ENCODE results near the gene LAT. TPM values are rescaled to one million over a fixed set of nuclear protein-coding genes. Genes with fewer than 3 reads are reported as not detected.

LAT gene
- total RNA-seq, 4 donors from 2014 or later = 10.5 to 52.0 (median 15.9) TPM

DNA sequence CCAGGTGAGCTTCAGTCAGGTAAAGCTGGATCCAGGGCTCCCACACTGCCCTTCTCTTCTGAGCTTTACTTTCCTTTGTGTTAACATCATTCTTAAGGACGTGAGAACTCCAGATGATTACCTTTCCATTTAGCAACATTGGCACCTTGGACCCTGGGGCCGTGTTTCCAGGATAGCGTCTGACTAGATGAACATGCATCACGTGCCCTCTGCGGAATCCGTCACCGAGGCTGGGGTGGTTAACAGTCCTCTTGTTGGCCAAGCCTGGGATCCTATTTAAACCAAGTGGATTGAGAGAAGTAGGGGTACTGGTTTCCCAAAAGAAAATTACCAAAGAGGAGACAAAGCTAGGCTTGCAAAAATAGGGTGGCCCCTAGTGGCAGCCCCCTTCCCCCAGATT, 3.9 kb upstream of the LAT start:
- no peaks in the 10 kb centered on the region for H3K9me3 ChIP-seq
- H3K36me3 ChIP-seq = peaks cover 0 to 70% (median 0%) of the 10 kb centered on the region in 3 donors
- H3K4me1 ChIP-seq = peaks cover 0 to 10% (median 6%) of the 10 kb centered on the region in 4 donors
- no peak for DNase-seq
- H3K4me3 ChIP-seq = no peak overlapping the region
- TF ChIP-seq POLR2A (IDR thresholded peaks at IDR 0.05) = no peak
- no peak overlapping the region for H3K27ac ChIP-seq
- H3K27me3 ChIP-seq = no peaks in the 10 kb centered on the region

DNA sequence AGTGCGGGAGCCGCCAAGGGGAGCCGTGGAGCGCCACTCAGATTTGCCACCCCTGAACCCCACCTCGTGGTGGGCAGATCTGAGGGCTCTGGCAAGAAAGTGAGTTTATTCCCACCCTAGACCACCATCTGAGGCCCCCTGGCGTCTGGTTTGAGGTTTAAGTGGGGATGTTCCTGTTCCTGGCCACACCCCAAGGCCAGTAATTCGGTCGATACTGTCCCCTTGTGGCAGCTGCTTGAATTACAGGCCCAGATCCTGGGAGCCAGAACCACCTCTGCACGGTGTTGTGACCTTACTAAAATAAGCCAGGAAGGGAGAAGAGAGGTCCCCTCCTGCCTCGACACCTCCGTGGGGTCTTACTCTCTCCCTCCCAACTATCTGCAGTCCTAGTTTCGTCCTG, 3.3 kb upstream of the LAT start:
- H3K36me3 ChIP-seq = peaks cover 0 to 76% (median 0%) of the 10 kb centered on the region in 3 donors
- TF ChIP-seq CTCF (IDR thresholded peaks at IDR 0.05) (peak in 4 of 6 experiments; percentile 40 to 57 (median 47)), POLR2A (IDR thresholded peaks at IDR 0.05) (no peak)
- no peak overlapping the region for H3K4me3 ChIP-seq
- no peak overlapping the region for H3K27ac ChIP-seq
- no peaks in the 10 kb centered on the region for H3K27me3 ChIP-seq
- DNase-seq = no peak
- no peaks in the 10 kb centered on the region for H3K9me3 ChIP-seq
- peaks cover 0 to 10% (median 5%) of the 10 kb centered on the region in 4 donors for H3K4me1 ChIP-seq

- no peak overlapping the region for H3K4me3 ChIP-seq
- H3K4me1 ChIP-seq = peaks cover 0 to 10% (median 5%) of the 10 kb centered on the region in 4 donors
- peaks cover 0 to 84% (median 0%) of the 10 kb centered on the region in 3 donors for H3K36me3 ChIP-seq
- no peak for TF ChIP-seq CTCF (IDR thresholded peaks at IDR 0.05)
- no peak for TF ChIP-seq POLR2A (IDR thresholded peaks at IDR 0.05)
- no peak overlapping the region for H3K27ac ChIP-seq
- H3K27me3 ChIP-seq = no peaks in the 10 kb centered on the region
- no peaks in the 10 kb centered on the region for H3K9me3 ChIP-seq
- DNase-seq = no peak
Observed at GRCh38 chr16:28982418-28982817, 2.4 kb upstream of the LAT start.

DNA sequence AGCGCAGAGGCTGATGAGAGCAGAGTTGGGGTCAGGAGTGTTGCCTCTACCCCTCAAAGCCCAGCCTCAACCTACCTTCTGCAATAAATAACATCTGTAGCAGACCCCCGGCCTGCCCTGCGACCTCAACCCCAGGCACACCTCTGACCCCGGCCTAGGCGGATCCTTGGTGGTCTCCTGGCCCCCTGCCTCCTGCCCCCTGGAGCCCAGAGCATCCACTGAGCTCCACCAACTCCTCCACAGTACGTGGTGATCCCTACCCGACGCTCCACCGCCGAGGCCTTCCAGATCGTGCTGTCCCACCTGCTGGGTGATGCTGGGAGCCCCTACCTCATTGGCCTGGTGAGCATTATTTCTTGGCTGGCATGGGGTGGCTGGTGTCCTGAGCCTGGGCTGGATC, 1.9 kb upstream of the LAT start:
- no peaks in the 10 kb centered on the region for H3K27me3 ChIP-seq
- DNase-seq = no peak
- peaks cover 0 to 80% (median 0%) of the 10 kb centered on the region in 3 donors for H3K36me3 ChIP-seq
- H3K4me1 ChIP-seq = peaks cover 0 to 10% (median 5%) of the 10 kb centered on the region in 4 donors
- H3K27ac ChIP-seq = no peak overlapping the region
- no peaks in the 10 kb centered on the region for H3K9me3 ChIP-seq
- TF ChIP-seq POLR2A (IDR thresholded peaks at IDR 0.05) = no peak
- TF ChIP-seq CTCF (IDR thresholded peaks at IDR 0.05) = no peak
- H3K4me3 ChIP-seq = no peak overlapping the region

- TF ChIP-seq POLR2A (IDR thresholded peaks at IDR 0.05) (no peak), CTCF (IDR thresholded peaks at IDR 0.05) (no peak)
- Histone ChIP-seq H3K9me3 (no peaks in the 10 kb centered on the region), H3K36me3 (peaks cover 0 to 73% (median 0%) of the 10 kb centered on the region in 3 donors), H3K27me3 (no peaks in the 10 kb centered on the region), H3K27ac (peak overlapping the region in 3 of 4 donors; percentile 76 to 80 (median 79)), H3K4me1 (peaks cover 0 to 10% (median 5%) of the 10 kb centered on the region in 4 donors), H3K4me3 (no peak overlapping the region)
- DNase-seq = no peak
Observed at GRCh38 chr16:28983644-28984043, 1.2 kb upstream of the LAT start.

DNA sequence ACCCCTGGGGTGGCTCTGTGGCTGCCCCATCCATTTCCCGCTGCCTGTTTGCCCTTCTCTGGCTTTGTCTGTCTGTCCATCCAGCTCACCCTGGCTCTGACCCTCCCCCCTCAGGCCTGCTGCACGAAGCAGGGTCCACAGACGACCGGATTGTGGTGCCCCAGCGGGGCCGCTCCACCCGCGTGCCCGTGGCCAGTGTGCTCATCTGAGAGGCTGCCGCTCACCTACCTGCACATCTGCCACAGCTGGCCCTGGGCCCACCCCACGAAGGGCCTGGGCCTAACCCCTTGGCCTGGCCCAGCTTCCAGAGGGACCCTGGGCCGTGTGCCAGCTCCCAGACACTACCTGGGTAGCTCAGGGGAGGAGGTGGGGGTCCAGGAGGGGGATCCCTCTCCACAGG, 761 bp upstream of the LAT start:
- peaks cover 0 to 69% (median 0%) of the 10 kb centered on the region in 3 donors for H3K36me3 ChIP-seq
- H3K27ac ChIP-seq = peak overlapping the region; percentile 62 to 80 (median 78)

More for the DNA sequence above, 761 bp upstream of the LAT start:
- no peaks in the 10 kb centered on the region for H3K9me3 ChIP-seq
- H3K27me3 ChIP-seq = no peaks in the 10 kb centered on the region
- H3K4me1 ChIP-seq = peaks cover 0 to 10% (median 5%) of the 10 kb centered on the region in 4 donors
- H3K4me3 ChIP-seq = peak overlapping the region in 1 of 4 donors; percentile 50
- DNase-seq = no peak
- TF ChIP-seq POLR2A (IDR thresholded peaks at IDR 0.05) (no peak), CTCF (IDR thresholded peaks at IDR 0.05) (no peak)
